Measurements from ENCODE around the gene KCNK13. TPM values are rescaled to one million over a fixed set of nuclear protein-coding genes. Genes with fewer than 3 reads are reported as not detected.
"Not testable (repeated sequence)": the region's sequence is repeated elsewhere in the genome, so short reads cannot be mapped to it uniquely, and the experiment has no call there.

KCNK13 gene
- polyA plus RNA-seq, 4 donors, result 0.12 to 0.30 (median 0.14) TPM

- no peak for DNase-seq (ENCODE audit: low read depth in 4 of 4, low spot score in 2 of 4)
Measured at GRCh38 chr14:90184571-90185266, 122.9 kb downstream of the KCNK13 start.

- no peak for DNase-seq (ENCODE audit: low read depth in 4 of 4, low spot score in 2 of 4)
Measured at GRCh38 chr14:90188588-90188987, 126.8 kb downstream of the KCNK13 start.

- no peak for DNase-seq (ENCODE audit: low read depth in 4 of 4, low spot score in 2 of 4)
Measured at GRCh38 chr14:90191154-90191553, 129.4 kb downstream of the KCNK13 start.

DNA sequence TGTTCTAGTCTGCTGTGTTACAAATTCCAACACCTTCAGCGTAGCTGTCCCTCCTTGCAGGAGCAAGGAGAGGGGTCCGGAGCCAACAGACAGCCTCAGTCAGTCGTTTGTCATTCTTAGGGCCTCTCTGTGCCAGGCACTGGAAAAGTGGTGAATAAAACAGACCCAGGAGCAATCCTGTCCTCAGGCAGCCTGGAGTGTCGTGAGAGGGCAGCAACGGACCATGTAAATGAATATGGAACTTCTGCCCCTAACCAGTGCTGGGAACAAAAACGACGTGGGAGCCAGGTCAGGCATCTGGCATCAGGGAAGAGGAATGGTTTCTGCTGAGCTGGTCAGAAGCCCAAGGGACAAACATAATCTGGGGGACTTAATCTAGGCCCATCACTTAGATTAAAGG, 129.8 kb downstream of the KCNK13 start:
- DNase-seq (ENCODE audit: low read depth in 4 of 4, low spot score in 2 of 4), result no peak

DNA sequence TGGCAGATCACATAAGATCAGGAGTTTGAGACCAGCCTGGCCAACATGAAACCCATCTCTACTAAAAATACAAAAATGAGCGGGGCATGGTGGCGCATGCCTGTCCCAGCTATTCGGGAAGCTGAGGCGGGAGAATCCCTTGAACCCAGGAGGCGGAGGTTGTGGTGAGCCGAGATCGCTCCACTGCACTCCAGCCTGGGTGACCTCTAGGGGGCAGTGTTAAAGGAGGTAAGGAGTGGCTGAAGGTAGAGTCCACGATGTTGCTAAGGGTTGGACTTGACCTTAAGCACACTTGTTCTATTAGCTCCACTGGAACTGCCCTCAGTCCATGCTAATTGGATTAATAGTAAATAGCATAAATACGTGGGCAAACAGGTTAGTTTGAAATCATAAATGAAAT, 132.1 kb downstream of the KCNK13 start:
- DNase-seq (ENCODE audit: low read depth in 4 of 4, low spot score in 2 of 4), result no peak

GRCh38 chr14:90194706-90195105, 132.9 kb downstream of the KCNK13 start:
- DNase-seq (ENCODE audit: low read depth in 4 of 4, low spot score in 2 of 4), result no peak

- no peak for DNase-seq (ENCODE audit: low read depth in 4 of 4, low spot score in 2 of 4)
Measured at GRCh38 chr14:90198541-90199060, 136.8 kb downstream of the KCNK13 start.

DNA sequence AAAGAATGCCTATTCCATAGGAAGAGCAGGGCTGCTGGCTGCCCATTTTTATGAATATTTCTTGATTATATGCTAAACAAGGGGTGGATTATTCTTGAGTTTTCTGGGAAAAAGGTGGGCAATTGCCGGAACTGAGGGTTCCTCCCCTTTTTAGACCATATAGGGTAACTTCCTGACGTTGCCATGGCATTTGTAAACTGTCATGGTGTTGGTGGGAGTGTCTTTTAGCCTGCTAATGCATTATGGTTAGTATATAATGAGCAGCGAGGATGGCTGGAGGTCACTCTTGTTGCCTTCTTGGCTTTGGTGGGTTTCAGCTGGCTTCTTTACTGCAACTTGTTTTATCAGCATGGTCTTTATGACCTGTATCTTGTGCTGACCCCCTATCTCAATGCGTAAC, 138.8 kb downstream of the KCNK13 start:
- not testable (repeated sequence) for DNase-seq (ENCODE audit: low read depth in 4 of 4, low spot score in 2 of 4)

DNA sequence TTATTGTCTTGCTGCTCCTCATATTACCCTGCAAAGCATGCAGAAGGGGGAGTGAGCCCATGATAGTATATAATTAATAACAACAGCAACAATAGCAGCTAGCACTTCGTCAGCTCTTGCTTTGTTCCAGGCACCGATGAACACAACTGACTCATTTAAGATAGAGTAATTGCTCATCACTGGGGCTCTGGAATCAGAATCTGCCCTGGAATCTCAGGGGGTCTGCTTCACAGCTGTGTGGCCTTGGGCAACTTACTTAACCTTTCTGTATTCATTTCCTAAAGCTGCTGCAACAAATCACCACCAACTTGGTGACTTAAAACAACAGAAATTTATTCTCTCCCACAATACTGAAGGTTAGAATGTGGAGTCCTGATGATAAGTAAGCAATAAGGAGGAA, 139.6 kb downstream of the KCNK13 start:
- DNase-seq (ENCODE audit: low read depth in 4 of 4, low spot score in 2 of 4), result no peak

DNA sequence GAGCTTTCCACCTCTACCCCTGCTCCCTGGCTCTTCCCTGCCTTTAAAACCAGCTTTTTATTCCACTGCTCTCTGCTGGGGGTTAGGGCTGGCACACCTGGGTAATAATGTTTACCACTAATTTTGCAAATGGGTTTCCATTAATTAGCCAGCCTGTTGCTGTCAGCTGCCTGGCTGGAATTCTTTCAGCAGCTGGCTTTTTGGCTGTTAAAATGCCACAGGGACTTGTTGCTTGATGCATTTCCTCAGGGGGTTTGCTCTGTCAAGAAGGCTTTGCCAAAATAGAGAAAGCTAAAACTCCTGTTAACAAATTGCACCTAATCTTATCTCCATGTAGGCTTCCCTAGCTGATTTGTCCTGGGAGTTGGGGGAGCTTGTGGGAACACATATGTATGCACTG, 142.7 kb downstream of the KCNK13 start:
- no peak for DNase-seq (ENCODE audit: low read depth in 4 of 4, low spot score in 2 of 4)

- no peak for DNase-seq (ENCODE audit: low read depth in 4 of 4, low spot score in 2 of 4)
Measured at GRCh38 chr14:90213099-90213748, 151.4 kb downstream of the KCNK13 start.

DNA sequence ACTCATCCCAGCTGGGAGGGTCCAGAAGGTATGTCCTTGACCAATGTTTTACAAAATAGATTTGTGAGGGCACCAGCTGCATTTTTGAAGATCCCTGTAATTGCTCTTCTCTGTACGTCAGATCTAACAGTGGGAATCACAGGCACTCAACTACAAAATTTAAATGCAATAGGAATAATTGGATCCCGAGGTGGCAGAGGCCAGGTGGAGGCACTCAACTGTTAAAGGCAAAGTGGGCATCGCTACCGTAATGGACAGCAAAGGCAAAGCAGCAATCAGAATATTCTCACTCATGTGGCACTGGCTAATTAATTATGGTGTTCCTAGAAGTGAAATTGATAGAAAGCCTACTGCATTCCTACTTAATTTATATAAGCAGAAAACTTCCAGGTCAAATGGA, 166.7 kb downstream of the KCNK13 start:
- DNase-seq (ENCODE audit: low read depth in 4 of 4, low spot score in 2 of 4), result no peak

- not testable (repeated sequence) for DNase-seq (ENCODE audit: low read depth in 4 of 4, low spot score in 2 of 4)
Measured at GRCh38 chr14:90229942-90230341, 168.1 kb downstream of the KCNK13 start.

Other genes starting within 250 kb of the KCNK13 start
- 10 to 100 TPM; 14.8 to 20.8 (median 18.0) TPM for gene EFCAB11, start 107.3 kb upstream of the KCNK13 start, polyA plus RNA-seq (ENCODE audit: insufficient read length in 4 of 4)
- 10 to 100 TPM; 20.1 to 26.2 (median 24.9) TPM for gene TDP1, start 106.1 kb upstream of the KCNK13 start, polyA plus RNA-seq (ENCODE audit: insufficient read length in 4 of 4)
- gene PSMC1, start 194.6 kb downstream of the KCNK13 start, polyA plus RNA-seq (ENCODE audit: insufficient read length in 4 of 4), result 100 to 1,000 TPM; 105 to 158 (median 126) TPM

All from left renal cortex interstitium (tissue), 4 donors.